GM21526 (cell line): Measurements from ENCODE around the gene ACTL7B.
"Not testable (repeated sequence)": the region's sequence is repeated elsewhere in the genome, so short reads cannot be mapped to it uniquely, and the experiment has no call there.

ENCODE experiments used
- ATAC-seq: cut with Tn5 transposase; IDR thresholded peaks from one replicate; pipeline ENCODE4 v1.9.1; 2021; ENCODE audit warnings: moderate library complexity; ENCODE audit not compliant: unreplicated experiment, low FRiP score

ACTL7B gene

GRCh38 chr9:108845947-108846346 lies 9.8 kb downstream of the ACTL7B start:
- ATAC-seq = no peak

- ATAC-seq = no peak
These were observed 10.3 kb downstream of the ACTL7B start for GRCh38 chr9:108845507-108845906.

- ATAC-seq = no peak
These were observed 10.9 kb downstream of the ACTL7B start for GRCh38 chr9:108844856-108845255.

GRCh38 chr9:108844391-108844790 lies 11.4 kb downstream of the ACTL7B start:
- no peak for ATAC-seq

- ATAC-seq = no peak
These were observed 13.0 kb downstream of the ACTL7B start for GRCh38 chr9:108842610-108843295.

GRCh38 chr9:108839561-108839960 lies 16.2 kb downstream of the ACTL7B start:
- ATAC-seq = not testable (repeated sequence)

GRCh38 chr9:108838017-108838416 lies 17.8 kb downstream of the ACTL7B start:
- no peak for ATAC-seq

GRCh38 chr9:108837530-108837929 lies 18.3 kb downstream of the ACTL7B start:
- no peak for ATAC-seq

- no peak for ATAC-seq
These were observed 19.0 kb downstream of the ACTL7B start for GRCh38 chr9:108836781-108837180.

GRCh38 chr9:108836319-108836718 lies 19.5 kb downstream of the ACTL7B start:
- ATAC-seq = no peak

GRCh38 chr9:108835831-108836230 lies 20.0 kb downstream of the ACTL7B start:
- no peak for ATAC-seq

- no peak for ATAC-seq
These were observed 20.7 kb downstream of the ACTL7B start for GRCh38 chr9:108834959-108835665.

GRCh38 chr9:108832179-108832500 lies 23.6 kb downstream of the ACTL7B start:
- ATAC-seq = no peak

GRCh38 chr9:108831496-108832178 lies 24.1 kb downstream of the ACTL7B start:
- no peak for ATAC-seq

- ATAC-seq = no peak
These were observed 25.5 kb downstream of the ACTL7B start for GRCh38 chr9:108830272-108830671.

GRCh38 chr9:108823829-108824228 lies 32.0 kb downstream of the ACTL7B start:
- ATAC-seq = no peak

- no peak for ATAC-seq
These were observed 39.7 kb downstream of the ACTL7B start for GRCh38 chr9:108816037-108816436.

GRCh38 chr9:108815156-108815555 lies 40.6 kb downstream of the ACTL7B start:
- ATAC-seq = no peak

- no peak for ATAC-seq
These were observed 41.7 kb downstream of the ACTL7B start for GRCh38 chr9:108813951-108814601.

GRCh38 chr9:108812396-108813025 lies 43.3 kb downstream of the ACTL7B start:
- ATAC-seq = no peak

- ATAC-seq = no peak
These were observed 43.8 kb downstream of the ACTL7B start for GRCh38 chr9:108811944-108812343.
